ENCODE results near the gene DNAJC18.
"Not testable (repeated sequence)": the region's sequence is repeated elsewhere in the genome, so short reads cannot be mapped to it uniquely, and the experiment has no call there.

DNAJC18 gene

DNA sequence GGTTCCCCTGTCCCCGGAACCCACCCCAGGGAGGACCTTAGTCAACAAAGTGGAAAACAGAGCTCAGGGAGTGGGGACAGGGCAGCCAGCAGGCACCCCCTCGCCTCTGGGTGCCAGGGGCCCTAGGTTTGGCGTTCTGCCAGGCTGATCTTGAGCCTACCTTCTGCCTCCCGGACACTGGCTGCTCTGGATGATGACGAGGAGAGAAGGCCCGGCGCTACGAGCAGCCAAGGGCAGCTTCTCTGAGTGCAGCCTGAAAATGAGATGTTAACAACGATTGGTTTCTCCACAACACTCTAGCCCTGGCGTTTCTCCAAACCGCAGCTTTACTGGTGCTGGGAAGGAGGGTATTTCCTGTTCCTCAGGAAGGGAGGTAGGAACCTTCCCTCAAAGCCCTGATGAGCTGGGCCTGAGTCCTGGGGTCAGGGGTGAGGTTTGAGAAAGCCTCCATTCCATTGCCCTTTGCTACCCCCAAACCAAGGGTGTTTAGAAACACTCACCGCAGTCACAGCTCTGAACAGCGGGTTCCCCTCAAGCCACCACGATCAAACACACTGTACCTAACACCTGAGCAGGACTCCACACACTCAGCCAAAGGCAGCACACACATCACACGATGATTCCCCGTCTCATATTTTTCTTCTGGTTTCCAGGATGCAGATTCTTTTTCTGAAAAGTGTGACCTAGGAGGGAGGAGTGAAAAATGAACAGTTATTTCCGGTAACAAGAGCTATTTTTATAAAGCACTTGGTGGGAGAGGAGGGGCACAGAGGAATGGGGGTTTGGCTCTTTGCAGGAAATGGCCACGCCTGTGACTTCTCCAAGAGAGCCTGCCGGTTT, 42.9 kb upstream of the DNAJC18 start, which contains the start of gene STING1:
STING1 (minus strand) TSS at position 709 of the 840 bp plus-strand sequence. CDS start 1,054 bp downstream, outside the sequence.
- Histone ChIP-seq H3K9ac (ENCODE audit: low read depth, low read length, poor library complexity, severe bottlenecking) (peak within 1 kb of the TSS; percentile 98), H3K4me3 (ENCODE audit: low read length, poor library complexity, severe bottlenecking) (peak within 1 kb of the TSS; percentile 89), H2AFZ (ENCODE audit: low read length) (peak within 1 kb of the TSS; percentile 37)

DNA sequence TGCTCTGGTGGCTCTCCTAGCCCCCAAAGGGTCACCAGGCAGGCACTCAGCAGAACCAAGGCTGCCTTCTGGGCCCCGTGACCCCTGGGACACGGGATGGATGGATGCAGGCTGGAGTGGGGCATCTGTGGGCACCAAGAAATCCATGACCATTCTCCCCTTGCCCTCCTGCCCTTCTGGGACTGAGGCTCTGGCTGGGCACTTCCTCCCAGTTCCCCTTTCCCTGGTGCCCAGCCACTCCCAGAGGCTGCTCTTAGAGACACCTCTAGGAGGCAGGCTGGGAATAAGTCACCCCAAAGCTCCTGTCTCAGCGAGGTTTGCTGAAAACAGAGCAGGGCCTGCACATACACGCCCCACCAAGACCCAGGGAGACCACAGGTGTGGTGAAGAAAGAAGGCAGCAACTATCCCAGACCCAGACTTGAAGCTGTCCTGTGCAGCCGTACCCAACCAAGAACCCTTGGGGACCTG, 42.3 kb upstream of the DNAJC18 start:
- no peaks in the 10 kb centered on the region for H3K9me3 ChIP-seq (ENCODE audit: insufficient read depth, low read depth, low read length)
- H3K9me2 ChIP-seq (replicated peaks; ENCODE audit: low read depth, low read length), result no peaks in the 10 kb centered on the region
- peaks cover 8% of the 10 kb centered on the region; the same call in 1 of the 2 replicates for H3F3A ChIP-seq (ENCODE audit: low read depth)
- no peak for TF ChIP-seq EZH2phosphoT487 (IDR thresholded peaks at IDR 0.05; ENCODE audit: borderline replicate concordance)
- TF ChIP-seq, protein P1, sequence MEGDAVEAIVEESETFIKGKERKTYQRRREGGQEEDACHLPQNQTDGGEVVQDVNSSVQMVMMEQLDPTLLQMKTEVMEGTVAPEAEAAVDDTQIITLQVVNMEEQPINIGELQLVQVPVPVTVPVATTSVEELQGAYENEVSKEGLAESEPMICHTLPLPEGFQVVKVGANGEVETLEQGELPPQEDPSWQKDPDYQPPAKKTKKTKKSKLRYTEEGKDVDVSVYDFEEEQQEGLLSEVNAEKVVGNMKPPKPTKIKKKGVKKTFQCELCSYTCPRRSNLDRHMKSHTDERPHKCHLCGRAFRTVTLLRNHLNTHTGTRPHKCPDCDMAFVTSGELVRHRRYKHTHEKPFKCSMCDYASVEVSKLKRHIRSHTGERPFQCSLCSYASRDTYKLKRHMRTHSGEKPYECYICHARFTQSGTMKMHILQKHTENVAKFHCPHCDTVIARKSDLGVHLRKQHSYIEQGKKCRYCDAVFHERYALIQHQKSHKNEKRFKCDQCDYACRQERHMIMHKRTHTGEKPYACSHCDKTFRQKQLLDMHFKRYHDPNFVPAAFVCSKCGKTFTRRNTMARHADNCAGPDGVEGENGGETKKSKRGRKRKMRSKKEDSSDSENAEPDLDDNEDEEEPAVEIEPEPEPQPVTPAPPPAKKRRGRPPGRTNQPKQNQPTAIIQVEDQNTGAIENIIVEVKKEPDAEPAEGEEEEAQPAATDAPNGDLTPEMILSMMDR (conservative IDR thresholded peaks at IDR 0.05; ENCODE audit: low read length), result peak; percentile 32; the same call in 1 of the 2 replicates
- peaks cover 25% of the 10 kb centered on the region for H4K20me1 ChIP-seq (ENCODE audit: insufficient read depth, low read length, poor library complexity, severe bottlenecking)
- H3K4me2 ChIP-seq (ENCODE audit: low read depth, low read length, poor library complexity, severe bottlenecking), result peak overlapping the region; percentile 92
- H3K4me3 ChIP-seq (ENCODE audit: low read length, poor library complexity, severe bottlenecking), result peak overlapping the region; percentile 89
- no peak overlapping the region for H2AFZ ChIP-seq (ENCODE audit: low read length)
- no peaks in the 10 kb centered on the region for H3K27me3 ChIP-seq (ENCODE audit: insufficient read depth, low read length, poor library complexity, severe bottlenecking)
- H3K9ac ChIP-seq (ENCODE audit: low read depth, low read length, poor library complexity, severe bottlenecking), result peak overlapping the region; percentile 98
- H3K4me1 ChIP-seq (ENCODE audit: insufficient read depth, low read length, poor library complexity, severe bottlenecking), result peaks cover 51% of the 10 kb centered on the region
- peaks cover 53% of the 10 kb centered on the region for H3K79me2 ChIP-seq (ENCODE audit: insufficient read depth, low read length)
- H3K36me3 ChIP-seq (ENCODE audit: insufficient read depth, low read length), result peaks cover 9% of the 10 kb centered on the region; the same call in 1 of the 2 replicates

More for the DNA sequence above, 42.9 kb upstream of the DNAJC18 start, which contains the start of gene STING1:
- peaks cover 9% of the 10 kb centered on the region; the same call in 1 of the 2 replicates for H3K36me3 ChIP-seq (ENCODE audit: insufficient read depth, low read length)
- H3K27me3 ChIP-seq (ENCODE audit: insufficient read depth, low read length, poor library complexity, severe bottlenecking), result no peaks in the 10 kb centered on the region
- H3K9me3 ChIP-seq (ENCODE audit: insufficient read depth, low read depth, low read length), result no peaks in the 10 kb centered on the region
- H3K9me2 ChIP-seq (replicated peaks; ENCODE audit: low read depth, low read length), result no peaks in the 10 kb centered on the region
- peak within 1 kb of the TSS; percentile 92 for H3K4me2 ChIP-seq (ENCODE audit: low read depth, low read length, poor library complexity, severe bottlenecking)
- TF ChIP-seq, protein P1 (conservative IDR thresholded peaks at IDR 0.05; ENCODE audit: low read length), result no peak
- TF ChIP-seq EZH2phosphoT487 (IDR thresholded peaks at IDR 0.05; ENCODE audit: borderline replicate concordance), result no peak
- H3K4me1 ChIP-seq (ENCODE audit: insufficient read depth, low read length, poor library complexity, severe bottlenecking), result peaks cover 46% of the 10 kb centered on the region
- peaks cover 25% of the 10 kb centered on the region for H4K20me1 ChIP-seq (ENCODE audit: insufficient read depth, low read length, poor library complexity, severe bottlenecking)
- H3F3A ChIP-seq (ENCODE audit: low read depth), result peaks cover 8% of the 10 kb centered on the region; the same call in 1 of the 2 replicates
- peaks cover 47% of the 10 kb centered on the region for H3K79me2 ChIP-seq (ENCODE audit: insufficient read depth, low read length)

- H3K4me1 ChIP-seq (ENCODE audit: insufficient read depth, low read length, poor library complexity, severe bottlenecking), result peaks cover 55% of the 10 kb centered on the region
- H3K9me2 ChIP-seq (replicated peaks; ENCODE audit: low read depth, low read length), result no peaks in the 10 kb centered on the region
- H3K4me3 ChIP-seq (ENCODE audit: low read length, poor library complexity, severe bottlenecking), result peak overlapping the region; percentile 89
- H4K20me1 ChIP-seq (ENCODE audit: insufficient read depth, low read length, poor library complexity, severe bottlenecking), result peaks cover 25% of the 10 kb centered on the region
- H3K4me2 ChIP-seq (ENCODE audit: low read depth, low read length, poor library complexity, severe bottlenecking), result peak overlapping the region; percentile 92
- H3K27me3 ChIP-seq (ENCODE audit: insufficient read depth, low read length, poor library complexity, severe bottlenecking), result no peaks in the 10 kb centered on the region
- H3K9ac ChIP-seq (ENCODE audit: low read depth, low read length, poor library complexity, severe bottlenecking), result peak overlapping the region; percentile 98
- H3K79me2 ChIP-seq (ENCODE audit: insufficient read depth, low read length), result peaks cover 56% of the 10 kb centered on the region
- H3F3A ChIP-seq (ENCODE audit: low read depth), result peaks cover 8% of the 10 kb centered on the region; the same call in 1 of the 2 replicates
- no peak overlapping the region for H2AFZ ChIP-seq (ENCODE audit: low read length)
- no peaks in the 10 kb centered on the region for H3K9me3 ChIP-seq (ENCODE audit: insufficient read depth, low read depth, low read length)
- peaks cover 10% of the 10 kb centered on the region; the same call in 1 of the 2 replicates for H3K36me3 ChIP-seq (ENCODE audit: insufficient read depth, low read length)
- TF ChIP-seq EZH2phosphoT487 (IDR thresholded peaks at IDR 0.05; ENCODE audit: borderline replicate concordance), result no peak
- TF ChIP-seq, protein P1 (conservative IDR thresholded peaks at IDR 0.05; ENCODE audit: low read length), result no peak
These were observed 41.8 kb upstream of the DNAJC18 start for GRCh38 chr5:139481122-139481533.

DNA sequence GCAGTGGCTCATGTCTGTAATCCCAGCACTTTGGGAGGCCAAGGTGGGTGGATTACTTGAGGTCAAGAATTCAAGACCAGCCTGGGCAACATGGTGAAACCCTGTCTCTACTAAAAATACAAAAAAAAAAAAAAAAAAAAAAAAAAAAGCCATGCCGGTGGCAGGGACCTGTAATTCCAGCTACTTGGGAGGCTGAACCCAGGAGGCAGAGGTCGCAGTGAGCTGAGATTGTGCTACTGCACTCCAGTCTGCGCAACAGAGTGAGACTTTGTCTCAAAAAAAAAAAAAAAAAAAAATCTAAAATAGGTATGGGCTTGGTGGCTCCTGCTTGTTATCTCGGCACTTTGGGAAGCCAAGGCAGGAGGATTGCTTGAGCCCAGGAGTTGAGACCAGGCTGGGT, 40.4 kb upstream of the DNAJC18 start:
- Histone ChIP-seq H3K4me2 (ENCODE audit: low read depth, low read length, poor library complexity, severe bottlenecking) (peak overlapping the region; percentile 71), H3K36me3 (ENCODE audit: insufficient read depth, low read length) (peaks cover 16% of the 10 kb centered on the region; the same call in 1 of the 2 replicates), H4K20me1 (ENCODE audit: insufficient read depth, low read length, poor library complexity, severe bottlenecking) (peaks cover 25% of the 10 kb centered on the region), H3K79me2 (ENCODE audit: insufficient read depth, low read length) (peaks cover 62% of the 10 kb centered on the region), H3K4me1 (ENCODE audit: insufficient read depth, low read length, poor library complexity, severe bottlenecking) (peaks cover 68% of the 10 kb centered on the region), H3K9ac (ENCODE audit: low read depth, low read length, poor library complexity, severe bottlenecking) (peak overlapping the region; percentile 46)
- H3F3A ChIP-seq (ENCODE audit: low read depth); H2AFZ ChIP-seq (ENCODE audit: low read length); H3K4me3 ChIP-seq (ENCODE audit: low read length, poor library complexity, severe bottlenecking); H3K9me3 ChIP-seq (ENCODE audit: insufficient read depth, low read depth, low read length); H3K9me2 ChIP-seq (replicated peaks; ENCODE audit: low read depth, low read length); H3K27me3 ChIP-seq (ENCODE audit: insufficient read depth, low read length, poor library complexity, severe bottlenecking): not testable (repeated sequence)
